ENCODE data around the gene SYPL1.

Gene SYPL1

DNA sequence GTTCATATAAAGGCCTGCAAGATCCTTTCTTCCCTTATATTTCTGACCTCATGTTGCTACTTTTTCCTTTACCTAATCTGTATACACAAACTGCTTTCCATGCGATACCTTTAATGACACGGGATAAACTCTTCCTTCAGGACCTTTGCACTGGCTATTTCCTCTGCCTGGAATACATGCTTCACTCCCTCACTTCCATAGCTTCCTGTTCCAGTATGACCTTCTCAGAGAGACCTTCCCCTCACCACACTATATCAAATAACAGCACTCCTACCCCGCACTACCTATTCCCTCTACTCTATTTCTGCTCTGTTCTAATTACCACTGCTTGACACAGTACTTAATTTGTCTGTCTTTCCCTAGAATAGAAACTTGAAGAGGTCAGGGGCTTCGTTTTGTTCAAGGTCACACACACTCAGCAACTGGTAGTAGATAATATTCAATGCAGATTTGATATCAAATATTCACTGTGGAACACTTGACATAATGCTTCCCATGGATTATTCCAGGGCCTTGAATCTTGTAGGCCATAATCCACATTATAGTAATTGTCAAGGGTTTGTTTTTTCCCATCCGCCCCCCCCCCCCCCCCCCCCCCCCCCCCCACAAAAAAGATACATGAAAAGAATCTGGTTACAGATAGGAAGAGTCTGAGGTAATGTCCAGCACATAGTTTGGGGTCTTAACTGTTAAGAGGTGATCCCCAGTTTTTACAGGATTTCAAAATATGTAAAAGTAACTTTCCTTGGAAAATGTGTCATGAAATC, 11.1 kb downstream of the SYPL1 start:
- DNase-seq (ENCODE audit: low read depth, low spot score), result no peak
- H3K4me3 ChIP-seq (ENCODE audit: low read length), result no peak overlapping the region

DNA sequence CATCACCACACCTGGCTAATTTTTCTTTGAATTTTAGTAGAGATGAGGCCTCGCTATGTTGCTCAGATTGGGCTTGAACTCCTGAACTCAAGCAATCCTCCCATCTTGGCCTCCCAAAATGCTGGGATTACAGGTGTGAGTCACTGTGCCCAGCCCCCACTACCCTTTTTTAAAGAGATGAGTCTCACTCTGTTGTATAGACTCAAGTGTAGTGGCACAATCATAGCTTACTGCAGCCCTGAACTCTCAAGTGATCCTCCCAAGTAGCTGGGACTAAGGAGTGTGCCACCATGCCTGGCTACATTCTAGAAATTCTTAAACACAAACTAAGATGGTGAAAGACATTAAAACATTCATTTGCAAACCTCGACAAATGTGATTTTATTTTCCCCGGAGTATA, 12.6 kb downstream of the SYPL1 start:
- H3K4me3 ChIP-seq (ENCODE audit: low read length), result no peak overlapping the region

GRCh38 chr7:106098889-106099288, 13.2 kb downstream of the SYPL1 start:
- DNase-seq (ENCODE audit: low read depth, low spot score), result no peak
- no peak overlapping the region for H3K4me3 ChIP-seq (ENCODE audit: low read length)

More for the DNA sequence above, 12.6 kb downstream of the SYPL1 start:
- no peak for DNase-seq (ENCODE audit: low read depth, low spot score)

DNA sequence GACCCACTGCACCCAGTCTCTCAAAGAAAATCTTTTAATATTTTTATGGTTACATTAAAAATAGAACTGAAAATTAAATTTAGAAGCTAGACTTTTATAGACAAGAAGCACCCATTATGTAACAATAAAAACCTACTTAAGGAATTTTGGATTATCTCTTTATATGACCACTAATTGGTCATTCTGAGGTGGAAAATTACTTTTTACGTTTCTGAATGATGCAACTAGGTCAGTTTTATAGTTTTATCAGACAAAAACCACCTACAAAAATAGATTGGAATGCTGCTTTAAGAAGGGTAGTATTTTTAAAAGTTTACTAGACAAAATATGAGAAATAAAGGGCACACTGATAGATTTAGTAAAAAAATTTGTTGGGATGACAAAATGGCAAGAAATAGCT, 16.5 kb downstream of the SYPL1 start:
- H3K4me3 ChIP-seq (ENCODE audit: low read length), result no peak overlapping the region

DNA sequence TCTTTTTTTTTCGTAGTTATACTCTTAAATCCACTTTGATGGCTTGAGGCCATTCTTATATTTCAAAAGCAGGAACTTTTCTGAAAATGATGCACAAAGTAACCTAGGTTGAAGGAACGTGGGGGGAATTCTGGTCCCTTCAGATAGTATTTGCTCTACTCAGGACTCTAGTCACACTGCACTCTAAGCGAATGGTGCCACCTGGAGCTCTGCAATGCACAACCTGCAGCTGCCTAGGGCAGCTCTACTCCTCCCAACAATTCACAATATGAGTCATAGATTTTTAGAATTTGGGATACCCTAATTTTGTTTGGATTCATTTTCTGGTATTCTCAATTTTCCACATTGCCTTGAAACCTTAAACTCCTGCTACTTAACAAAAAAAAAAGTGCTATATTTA, 17.3 kb downstream of the SYPL1 start:
- DNase-seq (ENCODE audit: low read depth, low spot score), result no peak
- no peak overlapping the region for H3K4me3 ChIP-seq (ENCODE audit: low read length)

More for the DNA sequence above, 16.5 kb downstream of the SYPL1 start:
- no peak for DNase-seq (ENCODE audit: low read depth, low spot score)

- no peak for DNase-seq (ENCODE audit: low read depth, low spot score)
- H3K4me3 ChIP-seq (ENCODE audit: low read length), result no peak overlapping the region
Observed at GRCh38 chr7:106092204-106092603, 19.9 kb downstream of the SYPL1 start.

GRCh38 chr7:106089647-106090046, 22.5 kb downstream of the SYPL1 start:
- no peak for DNase-seq (ENCODE audit: low read depth, low spot score)
- H3K4me3 ChIP-seq (ENCODE audit: low read length), result no peak overlapping the region

DNA sequence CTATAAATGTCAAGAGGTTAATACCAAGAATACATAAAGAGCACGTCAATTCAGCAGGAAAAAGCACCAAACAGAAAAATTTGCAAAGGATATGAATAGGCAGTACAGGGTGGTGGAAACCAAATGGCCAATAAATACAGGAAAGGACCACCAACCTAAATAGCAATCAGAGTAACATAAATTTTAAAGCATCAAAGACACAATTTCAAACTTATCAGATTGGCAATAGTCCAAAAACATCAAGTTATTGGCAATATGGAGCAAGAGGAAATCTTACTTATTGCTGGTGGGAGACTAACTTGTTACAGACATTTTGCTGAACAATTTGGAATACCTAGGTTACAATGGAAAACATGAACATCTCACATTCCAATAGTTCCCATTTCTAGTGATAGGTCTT, 24.1 kb downstream of the SYPL1 start:
- no peak overlapping the region for H3K4me3 ChIP-seq (ENCODE audit: low read length)
- DNase-seq (ENCODE audit: low read depth, low spot score), result no peak

GRCh38 chr7:106086062-106086461, 26.1 kb downstream of the SYPL1 start:
- no peak overlapping the region for H3K4me3 ChIP-seq (ENCODE audit: low read length)
- DNase-seq (ENCODE audit: low read depth, low spot score), result no peak

DNA sequence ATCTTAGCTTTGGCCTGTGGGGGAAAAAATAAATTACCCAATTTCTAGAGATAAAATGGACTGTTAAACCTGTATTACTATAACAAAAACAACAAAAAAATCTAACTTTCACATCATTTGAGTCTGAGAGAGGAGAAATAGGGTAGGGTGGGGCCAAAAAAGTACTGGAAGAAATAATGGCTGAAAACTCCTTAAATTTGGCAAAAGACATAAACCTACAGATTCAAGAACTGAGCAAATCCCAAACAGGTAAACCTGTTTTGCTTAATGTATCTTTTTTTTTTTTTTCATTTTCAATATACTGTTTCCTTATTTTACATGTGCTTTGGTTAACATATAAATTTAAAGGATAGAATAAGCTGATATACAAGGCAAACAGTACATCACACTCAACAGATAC, 27.1 kb downstream of the SYPL1 start:
- no peak overlapping the region for H3K4me3 ChIP-seq (ENCODE audit: low read length)

GRCh38 chr7:106083717-106084116, 28.4 kb downstream of the SYPL1 start:
- H3K4me3 ChIP-seq (ENCODE audit: low read length), result no peak overlapping the region
- DNase-seq (ENCODE audit: low read depth, low spot score), result no peak

More for the DNA sequence above, 27.1 kb downstream of the SYPL1 start:
- DNase-seq (ENCODE audit: low read depth, low spot score), result no peak

DNA sequence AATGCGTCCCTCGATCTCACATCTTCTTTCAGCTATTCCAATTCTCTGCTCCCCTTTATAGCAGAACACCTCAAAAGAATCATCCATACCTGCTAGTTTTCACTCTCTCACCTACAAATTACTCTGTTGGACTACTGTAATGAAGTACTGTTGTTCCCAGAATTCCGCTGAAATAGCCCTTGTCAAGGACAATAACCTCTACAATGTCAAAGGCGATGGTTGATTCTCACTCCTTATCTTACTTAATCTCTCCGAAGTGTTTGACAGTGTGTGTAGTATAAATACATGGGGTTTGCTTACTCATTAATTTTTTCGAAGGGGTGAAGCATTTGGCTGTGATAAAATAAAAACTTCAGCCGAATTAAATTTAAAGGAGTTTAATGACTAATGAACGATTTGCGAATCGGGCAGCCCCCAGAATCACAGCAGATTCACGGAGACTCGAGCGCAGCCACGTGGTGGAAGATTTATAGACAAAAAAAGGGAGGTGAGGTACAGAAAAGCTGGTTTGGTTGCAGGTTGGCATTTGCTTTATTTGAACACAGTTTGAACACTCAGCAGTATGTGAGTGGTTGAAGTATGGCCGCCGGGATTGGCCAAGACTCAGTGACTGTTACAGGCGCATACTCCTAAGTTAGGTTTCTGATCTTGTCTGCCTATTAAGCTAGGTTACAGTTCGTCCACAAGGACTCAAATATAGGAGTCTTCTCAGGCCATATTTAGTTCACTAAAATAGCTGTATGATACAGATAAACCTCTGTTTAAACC, 29.8 kb downstream of the SYPL1 start:
- no peak for DNase-seq (ENCODE audit: low read depth, low spot score)
- H3K4me3 ChIP-seq (ENCODE audit: low read length), result no peak overlapping the region

DNA sequence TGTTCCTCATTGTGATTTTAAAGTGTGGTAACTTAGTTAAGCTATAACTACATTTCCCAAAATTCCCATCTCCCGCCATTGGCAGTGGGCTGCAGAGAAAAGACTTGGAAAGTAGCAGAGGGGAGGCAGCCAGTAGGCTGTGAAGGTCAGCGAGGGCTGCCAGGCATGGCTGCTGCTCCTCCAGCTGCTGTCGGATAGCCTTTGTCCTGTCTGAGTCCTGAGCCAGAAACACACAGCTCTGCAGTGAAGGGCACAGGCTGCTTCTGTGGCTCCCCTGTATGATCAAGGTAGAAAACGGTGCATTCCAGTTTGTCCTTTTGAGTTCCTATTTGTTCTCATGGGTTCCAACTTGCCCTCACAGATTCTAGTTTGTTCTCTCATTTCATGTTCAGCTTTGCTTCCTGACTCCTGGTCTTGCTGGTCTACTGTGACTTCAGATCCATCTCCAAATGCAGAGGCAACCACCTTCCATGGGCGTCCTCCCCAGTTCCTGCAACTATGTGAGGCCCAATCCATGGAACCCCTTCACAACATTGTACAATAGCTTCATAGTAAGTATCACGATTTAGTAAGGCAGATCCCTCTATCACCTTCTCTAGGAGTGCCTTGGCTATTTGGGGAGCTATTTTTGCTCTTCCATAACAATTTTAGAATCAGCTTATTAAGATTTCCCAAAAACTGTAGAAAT, 31.7 kb downstream of the SYPL1 start:
- H3K4me3 ChIP-seq (ENCODE audit: low read length), result no peak overlapping the region
- no peak for DNase-seq (ENCODE audit: low read depth, low spot score)

DNA sequence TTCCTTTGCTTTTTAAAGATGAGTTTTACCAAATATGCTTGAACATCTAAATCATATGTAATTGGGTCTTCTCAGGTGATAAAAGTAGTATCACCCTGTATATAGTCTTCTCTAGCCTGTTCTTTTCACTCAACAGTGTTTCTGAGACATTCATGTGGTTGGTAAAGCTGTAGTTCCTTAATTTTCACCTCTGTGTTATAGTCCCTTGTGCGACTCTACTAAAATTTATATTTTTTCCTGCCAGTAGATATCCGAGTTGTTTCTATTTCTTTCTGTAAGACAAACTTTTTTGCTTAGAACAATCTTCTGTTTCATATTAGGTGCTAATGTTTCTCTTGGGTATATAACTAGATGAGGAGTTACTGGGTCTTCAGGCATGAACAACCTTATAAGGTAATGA, 35.6 kb downstream of the SYPL1 start:
- H3K4me3 ChIP-seq (ENCODE audit: low read length), result no peak overlapping the region
- DNase-seq (ENCODE audit: low read depth, low spot score), result no peak

- no peak for DNase-seq (ENCODE audit: low read depth, low spot score)
- no peak overlapping the region for H3K4me3 ChIP-seq (ENCODE audit: low read length)
Observed at GRCh38 chr7:106075937-106076336, 36.2 kb downstream of the SYPL1 start.

DNA sequence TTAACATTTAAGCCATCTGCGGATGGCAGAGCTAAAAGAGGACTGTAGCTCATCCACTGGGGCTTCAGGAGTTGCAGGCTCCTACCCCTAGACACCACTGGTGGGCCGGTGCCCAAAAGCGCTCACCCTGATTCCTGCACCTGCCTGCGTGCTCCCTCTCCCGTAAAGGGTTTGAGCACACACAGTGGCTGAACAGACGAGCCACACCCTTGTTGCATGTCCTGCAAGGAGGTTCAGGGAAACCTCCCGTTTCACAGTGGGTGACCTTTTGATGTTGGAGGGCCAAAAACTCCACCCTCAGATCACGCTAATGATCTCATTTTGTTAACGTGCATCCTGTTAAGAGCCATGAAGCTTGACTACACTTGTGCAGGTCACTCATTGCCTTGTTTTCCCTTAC, 37.9 kb downstream of the SYPL1 start:
- no peak for DNase-seq (ENCODE audit: low read depth, low spot score)
- no peak overlapping the region for H3K4me3 ChIP-seq (ENCODE audit: low read length)

- no peak overlapping the region for H3K4me3 ChIP-seq (ENCODE audit: low read length)
- no peak for DNase-seq (ENCODE audit: low read depth, low spot score)
Observed at GRCh38 chr7:106073701-106074100, 38.4 kb downstream of the SYPL1 start.

DNA sequence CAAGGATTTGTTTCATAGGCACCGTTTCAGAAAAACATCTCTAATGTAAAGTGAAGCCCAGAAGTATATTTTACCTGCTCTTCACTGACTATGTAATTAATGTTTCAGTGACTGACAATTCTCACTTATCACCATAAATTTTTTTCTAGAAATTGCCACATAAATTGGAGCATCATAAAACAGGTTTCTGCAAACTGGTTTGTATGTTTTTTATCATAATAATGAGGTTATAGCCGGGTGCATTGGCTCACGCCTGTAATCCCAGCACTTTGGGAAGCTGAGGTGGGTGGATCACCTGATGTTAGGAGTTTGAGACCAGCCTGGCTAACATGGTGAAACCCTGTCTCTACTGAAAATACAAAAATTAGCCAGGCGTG, 39.4 kb downstream of the SYPL1 start:
- H3K4me3 ChIP-seq (ENCODE audit: low read length), result no peak overlapping the region
- DNase-seq (ENCODE audit: low read depth, low spot score), result no peak

DNA sequence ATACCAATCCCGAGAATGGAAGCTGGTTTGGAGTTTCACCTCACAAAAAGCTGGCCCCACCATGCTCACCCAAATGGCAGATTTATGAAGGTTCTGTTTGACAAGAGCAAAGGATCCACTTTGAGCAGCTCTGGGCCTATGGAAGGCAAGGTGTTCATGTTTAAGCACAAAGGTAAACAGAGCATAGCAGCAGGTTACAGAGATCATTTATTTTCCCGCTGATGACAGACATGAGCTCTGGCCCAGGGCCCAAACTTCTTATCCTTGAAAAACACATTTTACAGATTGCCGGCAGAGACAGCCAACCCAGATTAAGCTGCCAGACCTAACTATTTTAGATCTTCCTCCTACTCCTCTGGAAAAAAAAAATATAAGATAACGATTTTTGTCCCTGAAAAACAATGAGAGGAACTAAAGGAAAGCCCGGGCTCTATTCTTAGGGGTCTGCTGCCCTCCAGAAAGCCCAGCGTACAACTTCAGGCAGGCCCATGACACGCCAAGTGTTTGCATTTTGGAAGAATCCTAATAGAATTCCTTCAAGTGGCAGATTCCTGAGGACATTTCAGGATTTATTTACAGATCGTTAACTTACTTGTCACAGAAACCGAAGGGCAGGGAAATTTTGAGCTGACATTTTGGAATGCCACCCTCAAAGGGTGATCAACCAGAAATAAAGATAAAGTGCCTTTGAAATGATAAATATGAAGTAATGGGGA, 40.0 kb downstream of the SYPL1 start:
- DNase-seq (ENCODE audit: low read depth, low spot score), result peak; percentile 62
- peak overlapping the region; percentile 54 for H3K4me3 ChIP-seq (ENCODE audit: low read length)

All from Jurkat, Clone E6-1 (cell line).